NCI-H510A (cell line): ENCODE data around the gene TFPI2.
"Not testable (repeated sequence)": the region's sequence is repeated elsewhere in the genome, so short reads cannot be mapped to it uniquely, and the experiment has no call there.

Source experiments
- DNase-seq: peaks from one replicate; lab custom pipeline; 2025; lab: John Stamatoyannopoulos, UW

The TFPI2 gene

GRCh38 chr7:93890464-93891068 lies at the start of gene TFPI2:
TFPI2 (minus strand) TSS chr7:93890753; CDS start chr7:93890678, 75 bp downstream.
- peak; percentile 0 for DNase-seq

GRCh38 chr7:93938293-93938692 lies 47.7 kb upstream of the TFPI2 start:
- no peak for DNase-seq

DNA sequence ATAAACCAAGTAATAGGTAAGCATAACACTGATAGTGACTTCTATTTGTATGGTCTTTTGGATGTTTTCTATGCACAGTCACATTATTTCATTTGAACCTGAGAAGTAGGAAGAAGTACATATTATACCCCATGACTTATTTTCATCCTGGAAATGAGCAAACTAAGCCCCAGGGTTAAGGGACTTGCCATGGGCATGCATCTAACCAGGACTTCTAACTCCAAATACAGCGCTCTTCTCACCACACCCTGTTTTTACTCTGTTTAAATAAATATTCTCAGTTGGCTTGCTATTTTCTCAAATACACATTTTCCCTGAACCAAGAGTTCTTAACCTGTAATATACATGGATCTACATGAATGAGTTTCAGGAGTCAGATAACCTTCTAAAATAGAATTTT lies 47.3 kb upstream of the TFPI2 start:
- no peak for DNase-seq

DNA sequence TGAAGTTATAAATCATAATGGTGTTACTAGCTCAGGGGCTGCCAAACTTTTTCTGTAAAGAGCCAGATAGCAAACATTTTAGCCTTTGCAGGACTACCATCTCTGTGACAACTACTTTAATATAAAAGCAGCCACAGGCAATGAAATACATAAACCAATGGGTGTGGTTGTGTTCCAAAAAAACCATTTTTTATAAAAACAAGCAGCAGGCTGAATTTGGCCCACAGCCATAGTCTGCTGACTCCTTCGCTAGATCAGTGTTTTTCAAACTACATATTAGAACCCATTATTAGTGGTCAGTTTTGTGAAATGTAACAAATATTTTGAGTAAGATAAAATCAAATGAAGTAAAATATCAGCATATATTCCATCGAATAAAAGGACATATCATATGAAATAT lies 44.5 kb upstream of the TFPI2 start:
- no peak for DNase-seq

GRCh38 chr7:93933156-93933555 lies 42.6 kb upstream of the TFPI2 start:
- no peak for DNase-seq

DNA sequence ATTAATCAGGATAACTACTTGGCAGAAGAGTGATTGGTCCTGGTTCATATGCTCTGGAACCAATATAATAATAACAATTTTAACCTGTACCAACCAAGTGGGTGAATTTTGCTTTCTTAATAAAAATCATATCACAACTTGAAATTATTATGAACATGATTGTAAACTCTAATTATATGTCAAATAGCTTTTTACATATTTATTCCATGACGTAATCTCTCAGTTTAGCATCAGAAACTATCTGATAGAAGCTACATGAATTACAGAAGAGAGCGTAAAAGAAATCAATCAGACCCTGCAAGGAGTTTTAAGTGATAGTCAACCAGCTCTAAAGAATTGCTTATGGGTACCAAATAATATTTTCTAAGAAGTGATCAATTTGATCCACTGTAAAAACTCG lies 41.1 kb upstream of the TFPI2 start:
- DNase-seq = no peak

DNA sequence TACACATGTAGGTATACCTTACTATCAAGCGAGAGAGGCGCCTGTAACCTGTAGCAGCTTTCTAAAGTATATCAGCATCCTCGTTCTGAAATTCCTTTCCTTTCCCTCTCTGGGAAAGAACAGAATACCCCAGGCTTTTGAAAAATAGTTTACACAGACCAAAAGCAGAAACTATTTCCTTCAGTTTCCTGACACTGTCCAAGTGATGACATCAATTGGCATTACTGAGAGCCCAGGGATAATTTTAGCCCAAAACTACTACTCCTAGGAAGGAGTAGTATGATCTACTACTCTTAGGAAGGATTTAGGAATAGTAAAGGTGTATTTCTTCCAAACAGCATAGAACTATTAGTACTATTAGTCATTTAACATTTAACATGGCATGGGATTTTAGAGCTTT lies 37.0 kb upstream of the TFPI2 start:
- no peak for DNase-seq

DNA sequence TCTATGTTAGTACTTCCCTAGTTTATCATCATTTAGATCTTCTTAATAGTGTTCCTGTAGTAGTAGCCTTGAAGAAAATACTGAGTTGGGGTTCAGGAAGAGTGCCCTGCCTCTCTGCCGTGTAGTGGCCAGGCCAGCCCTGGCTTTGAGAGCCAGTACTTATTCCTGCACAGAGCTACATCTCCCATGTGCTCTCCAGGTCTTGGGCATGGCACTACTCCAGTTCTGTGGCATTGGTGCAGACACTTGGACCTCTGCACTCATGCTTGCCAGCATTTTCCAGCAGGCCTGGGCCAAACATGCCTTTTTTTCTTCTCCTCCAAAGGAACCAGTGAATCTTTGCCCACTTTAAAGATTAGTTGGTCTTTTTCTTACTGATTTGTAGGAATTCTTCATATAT lies 36.2 kb upstream of the TFPI2 start:
- no peak for DNase-seq

DNA sequence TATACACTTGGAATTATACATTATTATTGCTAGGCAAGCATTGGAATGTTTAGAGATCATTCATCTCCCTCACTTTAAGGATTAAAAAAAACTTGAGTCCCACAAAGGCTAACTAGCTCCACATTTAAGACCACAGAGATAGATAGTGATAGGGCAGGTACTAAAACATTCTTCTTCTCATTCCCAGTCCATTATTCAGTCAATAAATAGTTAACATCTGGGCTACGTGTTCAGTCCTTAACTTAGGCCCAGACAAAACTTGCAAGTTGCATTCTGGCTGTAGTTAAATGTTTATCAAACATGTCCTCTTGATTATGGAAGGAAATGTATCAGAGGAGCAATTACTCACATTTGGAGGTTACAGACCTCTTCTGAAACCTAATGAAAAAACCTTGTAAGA lies 33.4 kb upstream of the TFPI2 start:
- DNase-seq = no peak

DNA sequence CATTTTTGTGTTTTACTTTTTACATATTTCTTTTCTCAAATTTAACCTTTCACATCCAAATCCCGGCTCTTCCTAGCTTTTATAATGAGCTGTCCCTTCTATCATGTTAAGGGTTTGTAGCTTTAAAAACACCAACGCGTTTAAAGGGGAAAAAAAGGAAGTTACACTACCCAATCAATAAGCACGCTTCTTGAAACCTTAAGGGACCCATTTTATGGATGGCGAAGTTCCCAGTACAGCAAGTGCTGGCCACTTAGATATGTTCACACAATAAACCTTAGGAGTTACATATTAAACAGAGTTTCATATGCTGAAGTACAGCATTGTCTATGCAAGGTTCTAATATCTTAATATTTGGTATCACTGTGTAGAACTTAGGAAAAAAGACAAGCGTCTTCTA lies 32.7 kb upstream of the TFPI2 start:
- DNase-seq = no peak

- no peak for DNase-seq
These were observed 31.3 kb upstream of the TFPI2 start, which contains the start of gene GNG11 for GRCh38 chr7:93921607-93922566. GNG11 (plus strand) TSS chr7:93921735; CDS start chr7:93922138, 403 bp downstream.

DNA sequence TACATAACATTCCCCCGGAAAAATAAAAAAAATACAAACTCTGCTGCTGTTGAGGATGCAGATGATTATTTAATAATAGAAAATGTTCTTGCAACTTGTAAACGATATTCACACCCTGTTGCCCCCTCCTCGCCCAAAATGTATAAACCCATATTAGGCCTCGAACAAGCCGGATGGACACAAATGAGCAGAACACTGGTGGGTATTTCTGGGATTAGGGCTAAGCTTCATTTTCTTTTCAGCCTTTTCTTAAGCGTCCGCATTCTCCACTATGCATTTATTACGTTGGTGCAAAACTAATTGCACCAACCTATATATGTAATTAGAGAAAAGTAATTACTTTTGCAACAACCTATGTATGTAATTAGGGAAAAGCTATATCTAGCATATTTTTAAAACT lies 30.6 kb upstream of the TFPI2 start:
- DNase-seq = no peak

- DNase-seq = no peak
These were observed 30.1 kb upstream of the TFPI2 start for GRCh38 chr7:93920496-93921182.

GRCh38 chr7:93916315-93916714 lies 25.8 kb upstream of the TFPI2 start:
- not testable (repeated sequence) for DNase-seq

- not testable (repeated sequence) for DNase-seq
These were observed 25.3 kb upstream of the TFPI2 start for GRCh38 chr7:93915888-93916287.

- not testable (repeated sequence) for DNase-seq
These were observed 24.8 kb upstream of the TFPI2 start for GRCh38 chr7:93915206-93915842.

- no peak for DNase-seq
These were observed 24.1 kb upstream of the TFPI2 start for GRCh38 chr7:93914581-93915066.

DNA sequence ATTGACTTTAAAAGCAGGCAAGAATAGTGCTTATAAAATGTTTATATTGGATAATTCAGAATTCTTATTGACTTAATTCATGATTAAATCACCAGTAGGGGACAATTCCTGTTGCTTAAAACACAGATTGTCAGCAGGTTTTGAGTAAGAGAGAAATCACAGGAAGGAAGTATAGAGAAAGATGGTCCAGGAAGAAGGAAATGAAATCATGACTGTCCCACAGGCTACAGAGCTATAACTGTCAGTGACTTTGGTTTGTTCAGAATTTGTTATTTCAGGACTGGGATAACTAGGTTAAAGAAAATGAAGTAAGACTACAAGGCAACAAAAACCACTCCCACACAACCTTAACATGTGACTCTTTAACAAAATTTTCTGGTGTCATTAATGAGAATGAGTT lies 22.6 kb upstream of the TFPI2 start:
- no peak for DNase-seq

- not testable (repeated sequence) for DNase-seq
These were observed 21.1 kb upstream of the TFPI2 start for GRCh38 chr7:93911661-93912060.

- not testable (repeated sequence) for DNase-seq
These were observed 20.7 kb upstream of the TFPI2 start for GRCh38 chr7:93911242-93911641.

DNA sequence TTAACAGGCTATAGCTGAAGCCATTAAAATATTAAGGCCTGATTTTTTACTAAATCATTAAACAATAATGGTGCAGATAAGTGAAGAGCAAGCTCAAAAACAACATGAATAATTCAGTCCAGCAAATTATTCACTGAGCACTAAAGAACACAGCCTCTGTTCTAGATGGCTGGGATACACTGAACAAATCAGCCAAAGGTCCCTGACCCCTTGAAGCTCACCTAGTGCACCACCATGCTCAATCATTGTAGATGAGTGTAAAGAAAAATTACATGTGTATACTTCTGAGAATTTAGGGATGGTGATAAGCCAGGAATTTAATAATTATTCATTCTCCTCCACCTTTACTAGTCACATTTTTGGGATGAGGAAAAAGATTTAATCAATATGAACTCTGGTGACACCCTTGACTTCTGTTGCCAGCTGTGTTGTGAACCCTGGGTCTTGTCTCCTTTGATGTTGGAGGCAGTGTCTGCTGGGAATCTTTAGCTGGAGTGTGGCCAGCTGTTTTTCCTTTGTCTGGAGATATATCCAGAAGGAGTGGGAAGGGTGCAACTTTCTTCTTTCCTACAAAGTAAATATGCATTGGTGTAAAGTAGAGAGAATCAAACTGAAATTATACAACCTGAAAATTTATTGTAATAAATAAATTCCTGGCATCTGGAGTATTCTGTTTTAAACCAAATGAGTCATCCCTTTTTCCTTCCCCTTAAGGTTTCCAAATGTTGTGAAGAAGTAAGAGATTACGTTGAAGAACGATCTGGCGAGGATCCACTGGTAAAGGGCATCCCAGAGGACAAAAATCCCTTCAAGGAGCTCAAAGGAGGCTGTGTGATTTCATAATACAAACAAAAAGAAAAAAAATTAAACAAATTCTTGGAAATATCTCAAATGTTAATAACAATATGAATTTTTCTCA lies 19.8 kb upstream of the TFPI2 start:
- DNase-seq = no peak
